HepG2 (cell line): Measurements from ENCODE around the gene FAM131C. TPM values are rescaled to one million over a fixed set of nuclear protein-coding genes. Genes with fewer than 3 reads are reported as not detected.

Source experiments
- ATAC-seq: fragments of 200-7000 bp; cut with Tn5 transposase; 3 replicates; pipeline ENCODE4 v1.9.1; 2020; ENCODE audit warnings: mild to moderate bottlenecking, moderate library complexity
- BruUV-seq: library from RNA; stranded (reverse); fragments of 400-500 nt; replicated peaks from 2 replicates; lab custom pipeline; 2021; lab: Mats Ljungman, UMichigan
- CTCF ChIA-PET: fragments of 300-600 bp; formaldehyde crosslinking; extraction: SDS; loops from one replicate; lab custom pipeline; 2021; ENCODE audit warnings: low total read pairs, inconsistent platforms, low intra/inter-chr PET ratio; lab: Yijun Ruan, JAX
- POLR2A ChIA-PET: fragments of 350-600 bp; sonication (Branson Sonifier 250); formaldehyde crosslinking; loops from one replicate; lab custom pipeline; 2020; ENCODE audit warnings: antibody characterized with exemption, inconsistent platforms; lab: Yijun Ruan, JAX
- DNase-seq: peaks from one replicate; pipeline ENCODE4 v3.0.0-alpha.2; 2015; ENCODE audit warnings: low spot score
- FAIRE-seq: peaks from 3 replicates; lab custom pipeline; 2011; peaks lifted over from hg19 to GRCh38; lab: Jason Lieb, UNC
- H2AFZ ChIP-seq: one replicate; pipeline ENCODE4 v1.6.1; 2011; ENCODE audit warnings: low read length, inconsistent platforms
- H3K27ac ChIP-seq: fragments of 300-600 bp; 3 replicates; pipeline ENCODE4 v1.8.0; 2011; ENCODE audit warnings: mixed run types, mild to moderate bottlenecking, mixed read lengths, low read length, inconsistent platforms; ENCODE audit not compliant: insufficient read depth; ENCODE audit errors: extremely low read length
- H3K27me3 ChIP-seq, 2 experiments: fragments of 200-600 bp in 1 of 2; 2 replicates in 1 of 2; 3 replicates in 1 of 2; pipeline versions ENCODE4 v1.6.0 to v1.8.0; 2011; ENCODE audit warnings: low read length in 2 of 2, mild to moderate bottlenecking in 2 of 2, moderate library complexity in 2 of 2, inconsistent platforms in 1 of 2; ENCODE audit not compliant: insufficient read depth in 2 of 2, control insufficient read depth in 1 of 2
- H3K36me3 ChIP-seq, 2 experiments: fragments of 200-600 bp in 1 of 2; replicated peaks in 1 of 2; 2 replicates in 1 of 2; 3 replicates in 1 of 2; pipeline versions ENCODE4 v1.5.1 to v1.8.0; 2011; ENCODE audit warnings: low read length in 2 of 2, inconsistent platforms in 1 of 2; ENCODE audit not compliant: insufficient read depth in 2 of 2, control insufficient read depth in 1 of 2
- H3K4me1 ChIP-seq: 2 replicates; pipeline ENCODE4 v1.5.1; 2012; ENCODE audit warnings: low read length, inconsistent platforms; ENCODE audit not compliant: insufficient read depth
- H3K4me2 ChIP-seq: 2 replicates; pipeline ENCODE4 v1.6.0; 2011; ENCODE audit warnings: low read depth, low read length, inconsistent platforms
- H3K4me3 ChIP-seq, 3 experiments: fragments of 200-600 bp in 1 of 3; sonication (generic), shearing (Covaris generic) in 1 of 3; replicated peaks in 1 of 3; 2 replicates each; pipeline ENCODE4 v1.5.1; 2011 to 2016; ENCODE audit warnings: low read length in 3 of 3, inconsistent platforms in 2 of 3, low read depth in 2 of 3, mild to moderate bottlenecking in 2 of 3, control low read depth in 1 of 3, mixed read lengths in 1 of 3; ENCODE audit not compliant: insufficient read depth in 1 of 3
- H3K79me2 ChIP-seq: one replicate; pipeline ENCODE4 v1.6.1; 2011; ENCODE audit warnings: low read length, inconsistent platforms; ENCODE audit not compliant: insufficient read depth
- H3K9ac ChIP-seq: 2 replicates; pipeline ENCODE4 v1.6.0; 2011; ENCODE audit warnings: mild to moderate bottlenecking, low read depth, low read length, inconsistent platforms; ENCODE audit not compliant: insufficient read depth
- H3K9me3 ChIP-seq: 2 replicates; pipeline ENCODE4 v1.5.1; 2012; ENCODE audit warnings: mild to moderate bottlenecking, low read length
- H4K20me1 ChIP-seq: 2 replicates; pipeline ENCODE4 v1.6.0; 2011; ENCODE audit warnings: inconsistent platforms, mild to moderate bottlenecking, low read length, moderate library complexity; ENCODE audit not compliant: insufficient read depth
- CAMTA2 ChIP-seq: sonication (generic); formaldehyde crosslinking; IDR thresholded peaks from 2 replicates; pipeline ENCODE4 v1.4.0; 2020; ENCODE audit warnings: mild to moderate bottlenecking, missing genetic modification reagents, borderline replicate concordance
- CEBPB ChIP-seq: IDR thresholded peaks from 2 replicates; pipeline ENCODE4 v1.6.1; 2011; ENCODE audit warnings: low read depth, low read length, improper control_type of control experiment, borderline replicate concordance
- EZH2 ChIP-seq: conservative IDR thresholded peaks from 2 replicates; pipeline ENCODE4 v1.6.1; 2012; ENCODE audit warnings: mild to moderate bottlenecking, low read depth, low read length, moderate library complexity
- GPBP1L1 ChIP-seq: sonication (generic); formaldehyde crosslinking; IDR thresholded peaks from 2 replicates; pipeline ENCODE4 v1.5.0; 2020; ENCODE audit warnings: mild to moderate bottlenecking, missing genetic modification reagents
- IRF2 ChIP-seq: IDR thresholded peaks from 2 replicates; pipeline ENCODE4 v1.6.1; 2018; ENCODE audit warnings: missing genetic modification reagents, missing compliant biosample characterization
- NPAS2 ChIP-seq: sonication (generic); formaldehyde crosslinking; IDR thresholded peaks from 2 replicates; pipeline ENCODE4 v1.8.0; 2022; ENCODE audit warnings: mild to moderate bottlenecking, missing genetic modification reagents, borderline replicate concordance
- NRL ChIP-seq: sonication (generic); formaldehyde crosslinking; IDR thresholded peaks from 2 replicates; pipeline ENCODE4 v1.5.0; 2020; ENCODE audit warnings: missing genetic modification reagents, mild to moderate bottlenecking, moderate library complexity, borderline replicate concordance
- THAP7 ChIP-seq: sonication (generic); formaldehyde crosslinking; IDR thresholded peaks from 2 replicates; pipeline ENCODE4 v1.8.1; 2023; ENCODE audit warnings: mild to moderate bottlenecking, missing genetic modification reagents
- ZFP36 ChIP-seq: fragments of 150-350 bp; IDR thresholded peaks from 2 replicates; pipeline ENCODE4 v1.6.1; 2018; ENCODE audit warnings: borderline replicate concordance, low read length, low read depth; ENCODE audit not compliant: partially characterized antibody
- ZMYM4 ChIP-seq: sonication (generic); formaldehyde crosslinking; IDR thresholded peaks from 2 replicates; pipeline ENCODE4 v1.8.1; 2023; ENCODE audit warnings: mild to moderate bottlenecking, missing genetic modification reagents
- ZNF264 ChIP-seq: sonication (generic); formaldehyde crosslinking; IDR thresholded peaks from 2 replicates; pipeline ENCODE4 v1.4.0; 2020; ENCODE audit warnings: missing genetic modification reagents
- ZNF317 ChIP-seq: sonication (generic); formaldehyde crosslinking; IDR thresholded peaks from 2 replicates; pipeline ENCODE4 v1.5.0; 2020; ENCODE audit warnings: mild to moderate bottlenecking, missing genetic modification reagents
- ZNF580 ChIP-seq: IDR thresholded peaks from 2 replicates; pipeline ENCODE4 v1.6.1; 2016; ENCODE audit warnings: low read depth, borderline replicate concordance
- ZNF672 ChIP-seq: sonication (generic); formaldehyde crosslinking; IDR thresholded peaks from 2 replicates; pipeline ENCODE4 v1.8.1; 2022; ENCODE audit warnings: missing genetic modification reagents
- WGBS: methylation state at CpG from one replicate; pipeline ENCODE4 v1.1.6; 2017; ENCODE audit warnings: low lambda C conversion rate; 5-methylcytosine and 5-hydroxymethylcytosine counted together
- in situ Hi-C: cut with HindIII; loops from 2 replicates; pipeline ENCODE4 v1.10.0; 2017; ENCODE audit warnings: low pct_unique_long_range_greater_than_20kb; ENCODE audit not compliant: extremely low pct_ligation_motif_present
- intact Hi-C: fragments of 100-400 bp; cut with micrococcal nuclease; formaldehyde crosslinking; loops from one replicate; pipeline ENCODE4 v1.10.0; 2022; ENCODE audit not compliant: unreplicated experiment
- polyA plus RNA-seq, 8 experiments: library from polyadenylated mRNA; depleted of rRNA in 3 of 8; stranded (reverse) in 7 of 8; unstranded in 1 of 8; fragments of >200 nt; fragmentation: Illumina TruSeq in 4 of 8; extraction: Trizol in 4 of 8; gene quantifications; 2 replicates each; pipeline versions ENCODE4 v1.2.1 to v1.2.3, GENCODE V29; 2011 to 2016; ENCODE audit warnings: low read depth in 4 of 8, missing spikeins in 1 of 8, mixed read lengths in 1 of 8; ENCODE audit not compliant: insufficient read depth in 1 of 8
- total RNA-seq, 5 experiments: library from RNA; depleted of rRNA; stranded (reverse); fragments of >200 nt; fragmentation: Illumina TruSeq; extraction: Trizol; gene quantifications; 2 replicates each; pipeline ENCODE4 v1.2.3, GENCODE V29; 2016; ENCODE audit warnings: low read depth in 1 of 5

The FAM131C gene
- total and polyA plus RNA-seq, 2 of the 13 experiments (the other 11 are each of a cell fraction or from before 2014, with no cell fraction given): 0.07 TPM; not detected in 1

GRCh38 chr1:16019644-16020277 is 53.7 kb downstream of the FAM131C start:
- H3K9me3 ChIP-seq: no peaks in the 10 kb centered on the region
- no peak for FAIRE-seq
- H3K27ac ChIP-seq: no peak overlapping the region
- 0 out of 2 replicates have a peak overlapping the region, but pooled peaks have one; percentile 73 for H3K4me2 ChIP-seq
- H3K4me3 ChIP-seq: no peak overlapping the region
- DNase-seq: no peak
- TF ChIP-seq ZNF672 (CRISPR knock-in tag) (peak; percentile 49; the same call in 1 of the 2 replicates), THAP7 (CRISPR knock-in tag) (no peak)
- H3K79me2 ChIP-seq: no peaks in the 10 kb centered on the region
- intact Hi-C loops: no loop called here
- no peak overlapping the region for H2AFZ ChIP-seq
- in situ Hi-C loops: no loop called here
- CTCF ChIA-PET: no interaction called here
- no peaks in the 10 kb centered on the region for H3K36me3 ChIP-seq
- POLR2A ChIA-PET: no interaction called here
- no TSS peak for BruUV-seq
- no peak for ATAC-seq
- no peak overlapping the region for H3K9ac ChIP-seq
- 0% methylated on average over 3 of the region's 9 CpGs for WGBS
- H4K20me1 ChIP-seq: no peaks in the 10 kb centered on the region
- peaks cover 57% of the 10 kb centered on the region for H3K4me1 ChIP-seq
- peaks cover 12 to 85% of the 10 kb centered on the region in 2 experiments; a peak in 4 of 5 replicates for H3K27me3 ChIP-seq

- DNase-seq (no peak), FAIRE-seq (no peak), ATAC-seq (no peak)
- Histone ChIP-seq H4K20me1 (no peaks in the 10 kb centered on the region), H3K4me2 (peak overlapping the region; percentile 73; the same call in 1 of the 2 replicates), H2AFZ (no peak overlapping the region), H3K9ac (no peak overlapping the region), H3K9me3 (no peaks in the 10 kb centered on the region), H3K36me3 (no peaks in the 10 kb centered on the region), H3K79me2 (no peaks in the 10 kb centered on the region), H3K27me3 (peaks cover 12 to 91% of the 10 kb centered on the region in 2 experiments; a peak in 4 of 5 replicates), H3K4me1 (peaks cover 65% of the 10 kb centered on the region), H3K27ac (no peak overlapping the region), H3K4me3 (peak overlapping the region in 1 of 3 experiments; percentile 35; a peak in 1 of 6 replicates)
- 36% methylated on average over 9 of the region's 23 CpGs for WGBS
- ChIA-PET POLR2A (no interaction called here), CTCF (no interaction called here)
- no TSS peak for BruUV-seq
- intact Hi-C loops: no loop called here
- in situ Hi-C loops: no loop called here
- TF ChIP-seq NRL: 0 out of 2 replicates have a peak, but pooled peaks have one; percentile 53
- no peak for TF ChIP-seq NPAS2 (CRISPR knock-in tag)
- TF ChIP-seq CEBPB: peak; percentile 45; the same call in 1 of the 2 replicates
- TF ChIP-seq ZMYM4 (CRISPR knock-in tag): no peak
- no peak for TF ChIP-seq ZNF264 (CRISPR knock-in tag)
- no peak for TF ChIP-seq CAMTA2 (CRISPR knock-in tag)
- TF ChIP-seq IRF2 (CRISPR knock-in tag): no peak
- peak; percentile 74 for TF ChIP-seq ZFP36
- TF ChIP-seq EZH2: no peak; the same call in 1 of the 2 replicates
- no peak for TF ChIP-seq ZNF317 (CRISPR knock-in tag)
- TF ChIP-seq GPBP1L1 (CRISPR knock-in tag): no peak
- TF ChIP-seq ZNF580 (CRISPR knock-in tag): no peak
These were observed 54.5 kb downstream of the FAM131C start for GRCh38 chr1:16018749-16019643.
